C4-2B (cell line): Measurements from ENCODE around the gene MRPL4.

Experiments
- CTCF ChIP-seq: fragments of 450-650 bp; conservative IDR thresholded peaks from 2 replicates; pipeline ENCODE4 v1.5.1; 2017; ENCODE audit warnings: mild to moderate bottlenecking
- ZFX ChIP-seq: fragments of 450-650 bp; IDR thresholded peaks from 2 replicates; pipeline ENCODE4 v1.6.1; 2017

GRCh38 chr19:10237702-10238101 is 14.3 kb upstream of the MRPL4 start:
- no peak for TF ChIP-seq CTCF
- TF ChIP-seq ZFX: no peak
